Liver (tissue), 9 donors: ENCODE data around the gene DNHD1. TPM values are rescaled to one million over a fixed set of nuclear protein-coding genes. Genes with fewer than 3 reads are reported as not detected.

ENCODE experiments used
- DNase-seq: peaks from one replicate; pipeline ENCODE4 v3.0.0-alpha.2; 2017; ENCODE audit warnings: low spot score
- H3K27ac ChIP-seq, 2 donors: one replicate each; pipeline ENCODE4 v1.7.0; 2013; ENCODE audit warnings: inconsistent platforms in 2 of 2, low read length in 2 of 2, control low read depth in 1 of 2, low read depth in 1 of 2, mild to moderate bottlenecking in 1 of 2
- H3K27me3 ChIP-seq, 4 donors: one replicate each; pipeline versions ENCODE4 v1.6.1 to v1.7.0; 2013; ENCODE audit warnings: low read length in 3 of 4, inconsistent platforms in 1 of 4, mild to moderate bottlenecking in 1 of 4, moderate library complexity in 1 of 4; ENCODE audit not compliant: control insufficient read depth in 4 of 4, insufficient read depth in 4 of 4
- H3K36me3 ChIP-seq, 4 donors: one replicate each; pipeline versions ENCODE4 v1.6.1 to v1.7.0; 2013; ENCODE audit warnings: low read length in 3 of 4, mild to moderate bottlenecking in 3 of 4, low read depth in 1 of 4, moderate library complexity in 1 of 4; ENCODE audit not compliant: control insufficient read depth in 4 of 4, insufficient read depth in 3 of 4
- H3K4me1 ChIP-seq, 4 donors: one replicate each; pipeline versions ENCODE4 v1.6.1 to v1.7.0; 2013; ENCODE audit warnings: low read length in 3 of 4, mild to moderate bottlenecking in 3 of 4, moderate library complexity in 1 of 4; ENCODE audit not compliant: control insufficient read depth in 4 of 4, insufficient read depth in 4 of 4
- H3K4me3 ChIP-seq, 3 donors: one replicate each; pipeline versions ENCODE4 v1.6.1 to v1.7.0; 2013; ENCODE audit warnings: low read length in 3 of 3, control low read depth in 1 of 3, low read depth in 1 of 3, mild to moderate bottlenecking in 1 of 3
- H3K9ac ChIP-seq, 2 donors: one replicate each; pipeline ENCODE4 v1.7.0; 2013; ENCODE audit warnings: low read length in 2 of 2, mild to moderate bottlenecking in 2 of 2, moderate library complexity in 2 of 2, control low read depth in 1 of 2, low read depth in 1 of 2
- H3K9me3 ChIP-seq, 4 donors: one replicate each; pipeline versions ENCODE4 v1.6.1 to v1.7.0; 2013; ENCODE audit warnings: low read length in 3 of 4; ENCODE audit not compliant: control insufficient read depth in 4 of 4
- ATF3 ChIP-seq: IDR thresholded peaks from 2 replicates; pipeline ENCODE4 v1.6.1; 2016; ENCODE audit warnings: antibody characterized with exemption
- CTCF ChIP-seq: fragments of 150-350 bp; IDR thresholded peaks from 2 replicates; pipeline ENCODE4 v1.5.1; 2017; ENCODE audit warnings: improper control_type of control experiment, low read depth, low read length; ENCODE audit not compliant: missing input control
- EGR1 ChIP-seq, 2 donors: IDR thresholded peaks; 2 replicates each; pipeline ENCODE4 v1.6.1; 2016 to 2018; ENCODE audit warnings: antibody characterized with exemption in 2 of 2, low read depth in 2 of 2
- FOXA1 ChIP-seq: IDR thresholded peaks from 2 replicates; pipeline ENCODE4 v1.6.1; 2016; ENCODE audit warnings: antibody characterized with exemption
- FOXA2 ChIP-seq: IDR thresholded peaks from 2 replicates; pipeline ENCODE4 v1.6.1; 2016; ENCODE audit warnings: antibody characterized with exemption
- GABPA ChIP-seq, 2 donors: IDR thresholded peaks in 1 of 2; conservative IDR thresholded peaks in 1 of 2; 2 replicates each; pipeline ENCODE4 v1.6.1; 2016; ENCODE audit warnings: antibody characterized with exemption in 2 of 2, mild to moderate bottlenecking in 1 of 2, moderate library complexity in 1 of 2
- HNF4A ChIP-seq, 2 donors: conservative IDR thresholded peaks; 2 replicates each; pipeline ENCODE4 v1.6.1; 2016; ENCODE audit warnings: antibody characterized with exemption in 2 of 2, mild to moderate bottlenecking in 2 of 2
- HNF4G ChIP-seq: IDR thresholded peaks from 2 replicates; pipeline ENCODE4 v1.6.1; 2016; ENCODE audit warnings: antibody characterized with exemption
- JUND ChIP-seq, 2 donors: IDR thresholded peaks; 2 replicates each; pipeline ENCODE4 v1.6.1; 2016; ENCODE audit warnings: antibody characterized with exemption in 2 of 2
- MAX ChIP-seq: IDR thresholded peaks from 2 replicates; pipeline ENCODE4 v1.6.1; 2016; ENCODE audit warnings: antibody characterized with exemption
- RAD21 ChIP-seq, 2 donors: IDR thresholded peaks; 2 replicates each; pipeline ENCODE4 v1.6.1; 2016; ENCODE audit warnings: antibody characterized with exemption in 2 of 2, mild to moderate bottlenecking in 2 of 2
- TAF1 ChIP-seq: conservative IDR thresholded peaks from 2 replicates; pipeline ENCODE4 v1.6.1; 2016; ENCODE audit warnings: antibody characterized with exemption, mild to moderate bottlenecking
- whole genome bisulfite sequencing: extraction: QIAGEN DNeasy Blood & Tissue Kit; methylation state at CpG from one replicate; pipeline ENCODE4 v1.1.7; 2013; 5-methylcytosine and 5-hydroxymethylcytosine counted together
- polyA plus RNA-seq, 2 donors: library from polyadenylated mRNA; stranded (reverse) in 1 of 2; unstranded in 1 of 2; fragments of 200-250 nt in 1 of 2; fragments of >200 nt in 1 of 2; fragmentation: Nextera tagmentation in 1 of 2; extraction: Ambion mirVana in 1 of 2; gene quantifications; one replicate each; pipeline versions ENCODE4 v1.2.1 to v1.2.3, GENCODE V29; 2013 to 2015
- total RNA-seq, 2 donors: library from RNA; depleted of rRNA; stranded (reverse); fragments of >200 nt; gene quantifications; one replicate each; pipeline ENCODE4 v1.2.3, GENCODE V29; 2014
- donor health status: healthy.
- donor health status: healthy.
- donor health status: healthy.
- donor health status: healthy.
- donor health status: healthy.

Gene DNHD1
- total and polyA plus RNA-seq, 4 donors = 2.1 to 23.6 (median 5.0) TPM

- no peak overlapping the region for H3K27ac ChIP-seq
- no peak overlapping the region for H3K4me3 ChIP-seq
- 93% methylated on average over 14 of the region's 14 CpGs for WGBS
- peaks cover 0 to 29% (median 17%) of the 10 kb centered on the region in 4 donors for H3K4me1 ChIP-seq
- H3K9me3 ChIP-seq = no peaks in the 10 kb centered on the region
- H3K27me3 ChIP-seq = no peaks in the 10 kb centered on the region
- DNase-seq = no peak
- H3K9ac ChIP-seq = no peak overlapping the region
- peaks cover 7 to 16% (median 8%) of the 10 kb centered on the region in 4 donors for H3K36me3 ChIP-seq
- no peak for TF ChIP-seq ATF3
- TF ChIP-seq TAF1 = no peak
- no peak for TF ChIP-seq FOXA1
- no peak for TF ChIP-seq RAD21 (IDR thresholded peaks at IDR 0.05)
- TF ChIP-seq GABPA (IDR thresholded peaks at IDR 0.05 in 1 of 2, conservative IDR thresholded peaks at IDR 0.05 in 1 of 2) = no peak
- TF ChIP-seq FOXA2 = no peak
- no peak for TF ChIP-seq EGR1 (IDR thresholded peaks at IDR 0.05; ENCODE audit: low read depth in 2 of 2)
- TF ChIP-seq JUND (IDR thresholded peaks at IDR 0.05) = no peak
- no peak for TF ChIP-seq HNF4A (conservative IDR thresholded peaks at IDR 0.05)
- TF ChIP-seq CTCF = no peak
- TF ChIP-seq HNF4G = no peak
- no peak for TF ChIP-seq MAX
Measured at GRCh38 chr11:6616596-6617250, 119.6 kb downstream of the DNHD1 start.

- no peak overlapping the region for H3K4me3 ChIP-seq
- H3K4me1 ChIP-seq = peaks cover 0 to 29% (median 17%) of the 10 kb centered on the region in 4 donors
- no peak overlapping the region for H3K9ac ChIP-seq
- H3K36me3 ChIP-seq = peaks cover 7 to 16% (median 8%) of the 10 kb centered on the region in 4 donors
- no peaks in the 10 kb centered on the region for H3K27me3 ChIP-seq
- no peak for TF ChIP-seq CTCF
- TF ChIP-seq RAD21 (IDR thresholded peaks at IDR 0.05) = no peak
- no peak for TF ChIP-seq EGR1 (IDR thresholded peaks at IDR 0.05; ENCODE audit: low read depth in 2 of 2)
- TF ChIP-seq ATF3 = no peak
- DNase-seq = no peak
- no peak overlapping the region for H3K27ac ChIP-seq
- 77% methylated on average over 5 of the region's 5 CpGs for WGBS
- H3K9me3 ChIP-seq = no peaks in the 10 kb centered on the region
Measured at GRCh38 chr11:6617315-6617781, 120.3 kb downstream of the DNHD1 start.
